GM18499 (cell line): ENCODE data around the gene SUSD1.
"Not testable (repeated sequence)": the region's sequence is repeated elsewhere in the genome, so short reads cannot be mapped to it uniquely, and the experiment has no call there.

Experiments used
- ATAC-seq: cut with Tn5 transposase; IDR thresholded peaks from one replicate; pipeline ENCODE4 v1.9.1; 2021; ENCODE audit warnings: moderate number of reproducible peaks; ENCODE audit not compliant: insufficient read depth, unreplicated experiment

The SUSD1 gene

DNA sequence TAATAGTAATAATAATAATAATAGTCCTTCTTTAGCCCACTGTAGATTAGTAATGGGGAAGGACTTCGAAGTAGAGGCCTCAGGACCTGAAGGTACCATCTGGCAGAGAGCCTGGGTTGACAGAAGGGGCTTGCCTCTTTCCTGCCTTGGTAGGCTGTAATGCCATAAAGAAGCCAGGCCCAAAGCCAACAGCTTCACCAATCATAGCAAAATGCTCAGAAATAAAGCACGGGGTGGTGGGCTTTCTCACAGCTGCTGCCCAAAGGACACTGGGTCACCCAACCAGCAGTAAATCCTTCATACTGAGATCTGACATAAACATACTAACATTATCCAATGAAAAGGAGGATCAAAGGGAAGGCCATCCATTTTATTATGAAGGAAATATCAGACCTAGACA, 70.7 kb downstream of the SUSD1 start:
- no peak for ATAC-seq

GRCh38 chr9:112103405-112103804, 71.7 kb downstream of the SUSD1 start:
- no peak for ATAC-seq

DNA sequence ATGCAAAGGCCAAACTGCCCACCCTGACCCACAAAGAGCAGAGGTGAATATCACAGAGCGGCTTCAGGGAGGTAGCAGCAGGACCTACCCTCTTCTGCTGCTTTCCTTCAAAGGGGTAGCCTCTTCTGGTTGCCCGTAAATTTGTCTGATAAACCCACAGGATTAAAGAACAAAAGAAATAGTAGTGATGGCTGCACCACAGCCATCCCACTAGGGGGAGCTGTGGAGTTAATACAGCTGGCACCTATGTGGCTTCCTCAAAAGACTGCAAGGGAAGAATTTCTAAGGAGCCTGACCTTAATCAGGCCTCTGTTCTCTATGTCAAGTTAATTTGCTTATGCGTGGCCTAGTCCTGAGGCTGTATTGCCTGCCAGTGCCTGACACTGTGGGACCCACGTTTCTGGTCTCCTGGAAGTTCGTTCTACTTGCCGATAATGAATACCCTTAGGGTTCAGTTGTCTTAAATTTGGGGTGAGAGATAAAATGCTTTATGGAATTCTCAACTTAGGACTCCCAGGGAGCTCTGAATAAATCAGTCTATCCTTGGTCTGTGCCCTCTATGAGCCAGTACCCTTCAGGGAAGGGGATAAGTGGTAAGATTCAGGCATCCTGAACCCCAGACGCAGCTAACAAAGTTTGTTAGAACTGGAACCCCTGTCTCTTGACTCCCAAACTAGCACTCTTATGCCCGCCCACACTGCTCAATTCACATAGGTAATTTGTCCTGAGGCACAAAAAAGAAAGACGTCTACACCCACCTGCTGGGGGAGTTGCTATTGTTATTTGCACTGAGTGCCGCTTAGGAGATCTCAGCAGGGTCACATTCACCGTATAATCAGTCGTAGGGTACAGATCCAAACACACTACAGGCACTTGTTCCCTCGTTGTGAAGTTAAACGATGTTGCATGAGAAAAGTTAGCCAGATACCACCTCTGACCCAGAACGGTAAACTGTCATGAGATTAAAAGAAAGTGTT, 77.1 kb downstream of the SUSD1 start:
- ATAC-seq = no peak

GRCh38 chr9:112094948-112095681, 80.0 kb downstream of the SUSD1 start:
- no peak for ATAC-seq

- no peak for ATAC-seq
Measured at GRCh38 chr9:112094241-112094640, 80.9 kb downstream of the SUSD1 start.

DNA sequence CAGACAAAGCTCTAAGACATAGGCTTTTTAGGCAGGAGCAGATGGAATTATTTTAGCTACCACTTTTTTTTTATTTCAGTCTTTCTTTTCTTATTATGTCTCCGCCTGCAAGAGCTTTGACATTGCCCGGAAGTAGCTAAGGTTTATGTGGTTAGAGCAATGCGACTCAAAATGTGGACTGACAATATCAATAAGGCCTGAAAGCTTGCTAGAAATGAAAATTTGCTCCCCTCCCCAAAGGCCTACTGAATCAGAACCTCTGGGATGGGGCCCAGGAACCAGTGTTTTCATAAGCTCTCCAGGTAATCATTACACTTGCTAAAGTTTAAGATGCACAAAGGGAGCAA, 81.3 kb downstream of the SUSD1 start:
- ATAC-seq = no peak

DNA sequence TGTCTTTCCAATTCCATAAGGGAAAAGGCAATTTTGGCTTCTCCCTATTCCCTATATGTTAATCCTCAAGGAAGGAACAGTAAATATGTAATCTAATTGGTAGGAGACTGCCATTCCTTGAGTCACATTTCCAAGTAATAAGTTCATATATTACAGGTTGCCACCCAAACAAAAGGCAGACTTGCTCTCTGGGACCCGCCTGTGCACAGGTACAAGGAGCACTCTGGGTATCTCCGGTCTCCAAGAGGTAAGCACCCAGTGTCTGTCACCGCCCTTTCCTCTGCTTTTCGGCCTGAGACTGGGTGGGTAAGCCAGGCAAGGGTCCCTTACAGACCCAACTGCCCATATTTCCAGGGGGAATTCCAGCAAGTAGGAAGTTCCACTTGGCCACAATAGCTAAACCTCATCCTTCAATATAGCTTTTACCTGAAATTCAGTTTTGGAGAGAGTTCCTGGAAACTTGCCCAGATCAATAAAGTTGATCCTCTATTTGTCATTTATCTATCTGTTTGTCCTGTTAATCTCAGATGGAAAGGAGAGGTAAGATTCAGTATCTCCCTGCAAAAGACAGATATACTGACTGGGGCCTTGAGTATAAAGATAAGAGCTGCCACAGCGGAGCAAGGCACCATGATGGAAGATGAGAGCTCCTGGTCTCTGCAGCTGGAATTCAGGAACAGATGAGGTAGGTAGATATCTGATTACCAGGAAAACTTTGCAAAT, 81.8 kb downstream of the SUSD1 start:
- no peak for ATAC-seq

DNA sequence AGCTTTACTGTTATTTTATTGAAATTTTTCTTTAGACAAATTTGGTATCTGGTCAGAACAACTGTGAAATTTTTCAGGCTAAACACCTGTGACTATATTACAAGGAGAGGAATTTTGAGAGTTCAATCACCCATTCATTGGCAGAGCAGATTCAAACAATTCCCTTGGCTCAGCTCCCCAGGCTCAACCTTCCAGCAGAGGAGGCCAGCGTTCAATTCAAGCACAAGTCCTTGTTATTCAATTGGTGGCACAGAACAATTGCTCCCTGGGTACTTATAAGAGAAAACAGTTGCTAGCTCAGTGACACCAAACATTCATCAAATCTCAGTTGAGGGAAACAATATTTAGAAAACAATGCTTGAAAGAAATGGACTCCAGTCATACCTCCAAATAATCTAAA, 83.3 kb downstream of the SUSD1 start:
- ATAC-seq = no peak

DNA sequence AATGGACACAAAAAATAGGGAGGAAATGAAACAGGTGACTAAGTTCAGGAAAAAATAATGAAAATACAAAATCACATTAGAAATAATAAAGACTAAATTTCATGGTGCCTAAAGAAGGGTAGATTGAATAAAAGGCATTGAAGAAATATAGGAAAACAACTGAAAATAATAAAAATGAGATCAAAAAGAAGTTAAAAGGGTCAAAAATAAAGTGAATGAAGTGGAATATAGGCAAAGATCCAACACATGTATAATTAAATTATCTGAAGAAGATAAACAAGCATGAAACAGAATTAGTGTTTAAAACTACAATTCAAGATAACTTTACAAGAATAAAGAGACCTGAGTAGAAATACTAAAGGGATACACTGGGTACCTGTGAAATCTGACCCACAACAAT, 87.6 kb downstream of the SUSD1 start:
- ATAC-seq = no peak

DNA sequence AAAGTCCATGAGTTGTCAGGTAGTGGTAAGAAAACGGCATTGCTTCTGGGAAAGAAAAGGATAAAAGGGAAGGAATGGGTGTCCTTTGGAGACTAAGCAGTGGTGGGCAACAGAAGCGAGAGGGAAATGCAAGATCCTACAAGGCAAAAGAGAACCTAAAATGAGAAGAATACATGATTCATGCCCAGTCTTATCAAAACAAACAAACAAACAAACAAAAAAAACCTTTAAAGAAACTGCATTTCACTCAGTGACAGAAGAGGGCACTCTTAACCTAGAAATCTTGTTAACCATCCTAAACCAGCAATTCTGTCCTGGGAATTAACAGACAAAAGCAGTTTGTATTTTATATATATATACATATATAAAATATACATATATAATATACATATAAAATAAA, 88.5 kb downstream of the SUSD1 start:
- ATAC-seq = no peak

DNA sequence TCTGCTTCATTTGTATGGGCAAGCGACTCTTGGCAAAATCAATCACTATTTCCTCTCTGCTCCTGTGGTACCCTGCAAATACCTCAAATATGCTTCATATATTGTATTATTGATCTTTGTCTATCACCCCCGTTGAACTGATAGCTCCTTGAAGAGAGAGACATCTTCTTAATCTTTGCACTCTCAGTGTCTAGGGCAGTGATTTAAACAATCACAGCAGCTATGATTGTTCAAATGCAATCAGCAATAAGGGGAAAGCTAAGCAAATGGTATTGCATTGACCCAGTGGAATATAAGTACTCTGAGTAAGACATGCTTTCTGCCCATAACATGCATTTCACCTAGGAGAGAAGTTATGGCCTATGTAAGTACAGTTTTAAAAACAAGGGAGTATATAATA, 90.2 kb downstream of the SUSD1 start:
- no peak for ATAC-seq

- ATAC-seq = no peak
Measured at GRCh38 chr9:112084334-112084733, 90.8 kb downstream of the SUSD1 start.

DNA sequence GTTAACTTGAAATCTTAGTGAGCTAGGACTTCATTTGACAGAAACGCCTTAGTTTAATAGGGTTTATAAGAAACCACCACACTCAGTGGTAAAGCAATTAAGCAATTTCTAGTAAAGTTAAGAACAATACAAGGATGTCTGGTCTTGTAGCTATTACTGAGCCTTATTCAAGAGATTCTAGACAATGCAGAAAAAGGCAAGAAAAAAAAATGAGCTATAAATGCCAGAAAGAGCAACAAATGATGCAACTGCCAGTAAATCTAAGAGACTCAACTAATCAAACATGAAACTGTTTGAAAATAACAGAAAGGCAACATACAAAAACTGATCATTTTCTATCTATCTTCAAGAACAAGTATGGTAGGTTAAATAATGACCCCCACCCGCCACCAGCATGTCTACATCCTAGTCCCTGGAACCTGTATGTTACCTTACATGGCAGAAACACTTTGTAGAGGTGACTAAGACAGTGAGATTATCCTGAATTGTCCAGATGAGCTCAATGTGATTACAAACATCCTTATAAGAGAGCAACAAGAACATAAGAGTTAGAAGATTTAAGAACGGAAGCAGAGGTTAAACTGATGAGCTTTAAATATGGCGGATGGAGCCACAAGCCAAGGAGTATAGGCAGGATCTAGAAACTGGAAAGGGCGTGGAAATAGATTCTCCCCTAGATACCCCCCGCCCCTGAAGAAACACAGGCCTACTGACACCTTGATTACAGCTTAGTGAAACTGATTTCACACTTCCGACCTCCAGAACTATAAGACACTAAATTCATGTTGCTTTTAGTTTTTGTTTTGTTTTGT, 93.0 kb downstream of the SUSD1 start:
- ATAC-seq = no peak

GRCh38 chr9:112080831-112081542, 94.1 kb downstream of the SUSD1 start:
- ATAC-seq = no peak

DNA sequence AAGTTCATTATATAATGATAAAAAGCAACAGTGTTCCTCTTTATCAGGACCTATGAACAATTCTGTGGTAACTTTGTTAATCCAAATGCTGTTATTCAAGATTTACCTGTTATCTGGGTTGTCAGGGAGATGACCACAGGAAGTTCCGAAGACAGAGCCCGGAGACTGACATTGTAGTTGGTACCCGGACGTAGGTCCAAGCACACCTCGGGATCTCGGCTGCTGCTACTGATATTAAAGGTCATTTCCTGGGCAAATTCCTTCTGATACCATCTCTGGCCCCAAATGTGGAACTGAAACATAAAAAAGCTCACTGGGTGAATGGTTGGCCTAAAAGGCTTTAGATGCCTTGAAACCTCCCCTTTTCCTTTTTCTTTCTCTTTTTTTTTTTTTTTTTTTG, 96.7 kb downstream of the SUSD1 start:
- no peak for ATAC-seq

GRCh38 chr9:112076814-112077213, 98.3 kb downstream of the SUSD1 start:
- no peak for ATAC-seq

DNA sequence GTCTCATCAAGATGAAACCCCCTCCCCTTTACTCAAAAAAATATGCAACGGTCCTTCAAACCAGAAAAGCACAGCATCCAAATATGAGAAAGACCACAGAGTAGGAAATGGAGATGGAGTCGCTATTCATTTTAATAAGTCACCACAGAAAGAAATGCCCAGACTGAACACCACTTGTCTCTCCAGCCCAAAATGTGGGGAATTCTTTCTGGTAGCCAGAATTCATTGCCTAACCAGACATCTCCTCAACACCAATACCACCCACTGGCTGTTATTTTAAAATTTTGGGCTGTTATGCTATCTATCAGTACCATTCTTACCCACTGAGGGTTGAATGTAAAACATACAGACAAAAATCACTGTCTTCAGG, 100.1 kb downstream of the SUSD1 start:
- no peak for ATAC-seq

DNA sequence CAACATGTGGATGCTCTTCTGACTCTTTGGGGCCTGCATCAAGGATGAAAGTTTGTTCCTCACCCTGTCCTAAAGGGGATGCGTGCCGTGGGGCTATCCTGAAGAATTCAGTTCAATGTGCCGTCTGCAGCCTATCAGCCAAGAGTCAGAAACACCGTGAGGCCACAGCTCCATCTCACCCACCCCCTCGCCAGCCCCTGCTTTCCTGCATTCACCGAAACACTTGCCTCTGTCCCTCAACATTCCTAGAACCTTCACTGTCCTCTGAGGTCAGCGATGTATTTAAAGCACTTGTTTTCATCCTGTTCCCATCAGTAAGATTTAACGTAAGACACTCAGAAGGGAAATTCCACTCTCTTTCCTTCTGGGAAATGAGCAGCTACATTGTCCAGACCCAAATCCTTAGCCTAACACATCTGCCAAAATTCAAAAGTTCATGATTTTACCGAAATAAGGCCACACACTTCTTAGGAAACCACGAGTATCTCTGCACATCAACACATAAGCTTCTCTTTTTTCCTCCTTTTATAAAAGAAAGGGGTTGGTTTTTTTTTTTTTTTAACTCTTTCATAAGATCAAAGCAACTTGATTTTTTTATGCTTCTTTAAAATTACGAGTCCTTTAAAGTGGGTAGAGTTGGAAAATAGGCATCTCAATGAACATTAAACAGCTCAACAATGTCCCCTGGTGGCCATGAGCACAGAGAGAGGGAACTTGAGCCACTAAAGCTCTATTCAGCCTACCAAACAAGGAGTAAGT, 100.7 kb downstream of the SUSD1 start:
- ATAC-seq = no peak

- not testable (repeated sequence) for ATAC-seq
Measured at GRCh38 chr9:112073639-112074173, 101.4 kb downstream of the SUSD1 start.
